ENCODE data around the gene LRP6.
"Not testable (repeated sequence)": the region's sequence is repeated elsewhere in the genome, so short reads cannot be mapped to it uniquely, and the experiment has no call there.

Gene LRP6

DNA sequence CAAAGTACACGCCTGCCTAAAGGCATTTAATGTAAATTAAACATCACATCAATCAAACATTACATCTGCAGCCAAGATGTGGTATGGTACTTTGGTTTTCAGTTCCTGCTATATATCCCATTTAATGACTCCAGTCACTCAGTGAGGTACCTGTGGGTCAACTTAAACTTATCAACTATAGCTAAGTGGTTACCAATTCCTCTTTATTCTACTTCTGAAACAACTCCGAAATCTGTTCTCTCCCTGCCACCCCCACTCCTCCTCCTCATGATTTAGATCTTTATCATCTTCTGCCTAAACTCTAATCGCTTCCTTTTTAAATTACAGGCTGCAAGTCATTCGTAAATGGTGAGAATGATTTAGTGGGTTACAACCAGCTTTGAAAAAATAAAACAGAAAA, 138.2 kb downstream of the LRP6 start:
- H3K4me3 ChIP-seq (ENCODE audit: low read length) = no peak overlapping the region
- no peak for DNase-seq (ENCODE audit: low read depth)
- no peak for TF ChIP-seq CTCF (conservative IDR thresholded peaks at IDR 0.05; ENCODE audit: low read depth, low read length)

DNA sequence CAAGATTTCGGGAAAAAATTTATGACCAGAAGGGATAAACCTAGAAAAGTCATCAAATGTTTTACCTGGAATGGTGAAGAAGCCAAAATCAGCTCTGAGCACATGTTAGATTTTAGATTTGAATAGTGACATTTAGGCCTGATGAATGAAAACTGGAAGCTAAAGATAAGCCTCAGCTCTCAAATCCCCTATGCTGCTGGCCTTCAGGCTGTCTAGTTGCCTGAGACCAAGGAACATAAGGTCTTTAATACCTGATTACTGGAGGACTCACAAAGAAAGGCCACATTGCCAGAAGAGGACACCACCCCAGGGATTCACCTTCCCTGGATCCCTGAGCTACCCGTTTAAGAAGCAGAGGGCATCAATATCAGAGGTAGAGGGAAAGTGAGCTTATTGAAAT, 139.5 kb downstream of the LRP6 start:
- H3K4me3 ChIP-seq (ENCODE audit: low read length) = no peak overlapping the region
- no peak for DNase-seq (ENCODE audit: low read depth)
- no peak for TF ChIP-seq CTCF (conservative IDR thresholded peaks at IDR 0.05; ENCODE audit: low read depth, low read length)

GRCh38 chr12:12126551-12126950, 140.3 kb downstream of the LRP6 start:
- H3K4me3 ChIP-seq (ENCODE audit: low read length) = no peak overlapping the region
- no peak for DNase-seq (ENCODE audit: low read depth)
- TF ChIP-seq CTCF (conservative IDR thresholded peaks at IDR 0.05; ENCODE audit: low read depth, low read length) = no peak

DNA sequence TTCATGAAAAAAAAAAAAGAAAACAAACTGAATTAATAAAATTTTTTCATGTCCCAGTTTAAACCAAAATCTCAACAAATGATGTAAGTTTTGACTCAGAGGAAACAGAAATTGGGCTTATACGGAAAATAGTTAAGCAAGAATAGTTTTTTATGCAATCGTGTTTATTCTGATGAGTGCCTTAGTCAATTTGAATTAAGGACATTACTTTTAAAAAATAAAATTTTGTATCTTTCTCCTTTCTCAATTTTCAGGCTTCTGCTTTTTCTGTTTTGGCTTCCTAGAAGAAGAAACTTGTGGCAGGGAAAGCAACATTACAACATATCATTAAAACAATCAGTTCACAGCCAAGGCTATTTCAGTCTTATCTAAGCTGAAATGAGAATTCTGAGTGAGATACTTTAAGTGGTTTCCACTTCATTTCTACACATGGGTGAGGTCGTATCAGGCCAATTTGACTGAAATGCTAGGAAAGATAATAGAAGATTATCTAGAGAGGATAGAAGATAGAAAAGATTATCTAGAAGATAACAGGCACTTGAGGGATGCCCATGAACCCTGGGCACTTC, 143.7 kb downstream of the LRP6 start:
- no peak for TF ChIP-seq CTCF (conservative IDR thresholded peaks at IDR 0.05; ENCODE audit: low read depth, low read length)
- H3K4me3 ChIP-seq (ENCODE audit: low read length) = no peak overlapping the region
- DNase-seq (ENCODE audit: low read depth) = no peak

- no peak overlapping the region for H3K4me3 ChIP-seq (ENCODE audit: low read length)
- DNase-seq (ENCODE audit: low read depth) = no peak
- no peak for TF ChIP-seq CTCF (conservative IDR thresholded peaks at IDR 0.05; ENCODE audit: low read depth, low read length)
Measured at GRCh38 chr12:12121061-12121460, 145.8 kb downstream of the LRP6 start.

- DNase-seq (ENCODE audit: low read depth) = no peak
- no peak overlapping the region for H3K4me3 ChIP-seq (ENCODE audit: low read length)
- TF ChIP-seq CTCF (conservative IDR thresholded peaks at IDR 0.05; ENCODE audit: low read depth, low read length) = no peak
Measured at GRCh38 chr12:12116677-12117076, 150.2 kb downstream of the LRP6 start.

GRCh38 chr12:12115514-12115913, 151.3 kb downstream of the LRP6 start:
- TF ChIP-seq CTCF (conservative IDR thresholded peaks at IDR 0.05; ENCODE audit: low read depth, low read length) = no peak
- H3K4me3 ChIP-seq (ENCODE audit: low read length) = no peak overlapping the region
- DNase-seq (ENCODE audit: low read depth) = no peak

DNA sequence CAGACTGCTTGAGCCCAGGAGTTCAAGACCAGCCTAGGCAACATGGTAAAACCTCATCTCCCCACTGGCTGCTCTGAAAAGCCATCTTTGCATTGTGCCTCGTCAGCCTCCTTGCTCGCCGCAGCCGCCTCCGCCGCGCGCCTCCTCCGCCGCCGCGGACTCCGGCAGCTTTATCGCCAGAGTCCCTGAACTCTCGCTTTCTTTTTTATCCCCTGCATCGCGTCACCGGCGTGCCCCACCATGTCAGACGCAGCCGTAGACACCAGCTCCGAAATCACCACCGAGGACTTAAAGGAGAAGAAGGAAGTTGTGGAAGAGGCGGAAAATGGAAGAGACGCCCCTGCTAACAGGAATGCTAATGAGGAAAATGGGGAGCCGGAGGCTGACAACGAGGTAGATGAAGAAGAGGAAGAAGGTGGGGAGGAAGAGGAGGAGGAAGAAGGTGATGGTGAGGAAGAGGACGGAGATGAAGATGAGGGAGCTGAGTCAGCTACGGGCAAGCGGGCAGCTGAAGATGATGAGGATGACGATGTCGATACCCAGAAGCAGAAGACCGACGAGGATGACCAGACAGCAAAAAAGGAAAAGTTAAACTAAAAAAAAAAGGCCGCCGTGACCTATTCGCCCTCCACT, 155.8 kb downstream of the LRP6 start:
- DNase-seq (ENCODE audit: low read depth); H3K4me3 ChIP-seq (ENCODE audit: low read length): not testable (repeated sequence)
